GM18907 (cell line): Measurements from ENCODE around the gene EXOSC3.
"Not testable (repeated sequence)": the region's sequence is repeated elsewhere in the genome, so short reads cannot be mapped to it uniquely, and the experiment has no call there.

Source experiments
- ATAC-seq: cut with Tn5 transposase; IDR thresholded peaks from one replicate; pipeline ENCODE4 v1.9.1; 2021; ENCODE audit warnings: mild to moderate bottlenecking, moderate library complexity; ENCODE audit not compliant: unreplicated experiment

EXOSC3 gene

GRCh38 chr9:37784616-37785483, at the start of gene EXOSC3:
EXOSC3 (minus strand) TSS chr9:37785064; CDS start chr9:37785044, 20 bp downstream.
- peak; percentile 92 for ATAC-seq

GRCh38 chr9:37827483-37828165, 42.8 kb upstream of the EXOSC3 start:
- ATAC-seq: no peak

- not testable (repeated sequence) for ATAC-seq
These were observed 40.3 kb upstream of the EXOSC3 start for GRCh38 chr9:37825174-37825573.

- ATAC-seq: no peak
These were observed 35.3 kb upstream of the EXOSC3 start for GRCh38 chr9:37820142-37820541.

- ATAC-seq: no peak
These were observed 34.0 kb upstream of the EXOSC3 start for GRCh38 chr9:37818849-37819248.

GRCh38 chr9:37812773-37813379, 28.0 kb upstream of the EXOSC3 start:
- no peak for ATAC-seq

- ATAC-seq: no peak
These were observed 27.1 kb upstream of the EXOSC3 start for GRCh38 chr9:37811906-37812476.

- ATAC-seq: not testable (repeated sequence)
These were observed 24.8 kb upstream of the EXOSC3 start for GRCh38 chr9:37809676-37810075.

- ATAC-seq: no peak
These were observed 21.4 kb upstream of the EXOSC3 start for GRCh38 chr9:37806271-37806670.

- ATAC-seq: no peak
These were observed 17.3 kb upstream of the EXOSC3 start for GRCh38 chr9:37801959-37802711.

GRCh38 chr9:37801287-37801850, 16.5 kb upstream of the EXOSC3 start:
- peak; percentile 47 for ATAC-seq

- peak; percentile 74 for ATAC-seq
These were observed 15.9 kb upstream of the EXOSC3 start, which contains the start of gene DCAF10 for GRCh38 chr9:37800631-37801286. DCAF10 (plus strand) TSS chr9:37800797; CDS start chr9:37800867, 70 bp downstream.

- ATAC-seq: no peak
These were observed 13.8 kb upstream of the EXOSC3 start for GRCh38 chr9:37798677-37799076.

- ATAC-seq: no peak
These were observed 11.4 kb upstream of the EXOSC3 start for GRCh38 chr9:37796232-37796631.

- ATAC-seq: no peak
These were observed 7.3 kb upstream of the EXOSC3 start for GRCh38 chr9:37792122-37792521.

- no peak for ATAC-seq
These were observed 5.2 kb upstream of the EXOSC3 start for GRCh38 chr9:37790096-37790495.

GRCh38 chr9:37788332-37788731, 3.5 kb upstream of the EXOSC3 start:
- ATAC-seq: no peak

GRCh38 chr9:37787059-37787458, 2.2 kb upstream of the EXOSC3 start:
- no peak for ATAC-seq

GRCh38 chr9:37784291-37784615, 611 bp downstream of the EXOSC3 start:
- ATAC-seq: no peak

GRCh38 chr9:37778534-37778933, 6.3 kb downstream of the EXOSC3 start:
- ATAC-seq: no peak
